Measurements from ENCODE around the gene PLSCR2. TPM values are rescaled to one million over a fixed set of nuclear protein-coding genes. Genes with fewer than 3 reads are reported as not detected.

Gene PLSCR2
- total and polyA plus RNA-seq, 10 of the 15 experiments (the other 5 are each of a cell fraction or from before 2014, with no cell fraction given): not detected

DNA sequence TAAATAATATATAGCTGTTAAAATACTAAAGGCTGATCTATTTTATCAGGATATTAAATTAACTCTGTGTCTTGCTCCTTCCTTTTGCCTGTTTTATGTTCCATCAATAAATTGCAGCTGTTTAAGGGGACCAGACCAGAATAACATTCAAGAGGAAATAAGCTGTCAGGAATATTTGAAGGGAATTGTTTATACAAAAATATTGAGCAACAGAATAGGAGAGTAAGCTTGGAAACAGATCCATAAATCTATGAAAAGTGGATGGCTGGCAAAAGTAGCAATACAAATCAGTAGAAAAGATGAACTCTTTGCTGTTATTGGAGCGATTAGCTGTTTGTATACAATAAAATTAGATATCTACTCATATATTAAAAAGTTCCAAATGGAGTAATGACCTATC, 36.2 kb upstream of the PLSCR2 start (continued):
- TF ChIP-seq, protein P1, sequence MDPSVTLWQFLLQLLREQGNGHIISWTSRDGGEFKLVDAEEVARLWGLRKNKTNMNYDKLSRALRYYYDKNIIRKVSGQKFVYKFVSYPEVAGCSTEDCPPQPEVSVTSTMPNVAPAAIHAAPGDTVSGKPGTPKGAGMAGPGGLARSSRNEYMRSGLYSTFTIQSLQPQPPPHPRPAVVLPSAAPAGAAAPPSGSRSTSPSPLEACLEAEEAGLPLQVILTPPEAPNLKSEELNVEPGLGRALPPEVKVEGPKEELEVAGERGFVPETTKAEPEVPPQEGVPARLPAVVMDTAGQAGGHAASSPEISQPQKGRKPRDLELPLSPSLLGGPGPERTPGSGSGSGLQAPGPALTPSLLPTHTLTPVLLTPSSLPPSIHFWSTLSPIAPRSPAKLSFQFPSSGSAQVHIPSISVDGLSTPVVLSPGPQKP (IDR thresholded peaks at IDR 0.05; ENCODE audit: low read depth, low read length): no peak

DNA sequence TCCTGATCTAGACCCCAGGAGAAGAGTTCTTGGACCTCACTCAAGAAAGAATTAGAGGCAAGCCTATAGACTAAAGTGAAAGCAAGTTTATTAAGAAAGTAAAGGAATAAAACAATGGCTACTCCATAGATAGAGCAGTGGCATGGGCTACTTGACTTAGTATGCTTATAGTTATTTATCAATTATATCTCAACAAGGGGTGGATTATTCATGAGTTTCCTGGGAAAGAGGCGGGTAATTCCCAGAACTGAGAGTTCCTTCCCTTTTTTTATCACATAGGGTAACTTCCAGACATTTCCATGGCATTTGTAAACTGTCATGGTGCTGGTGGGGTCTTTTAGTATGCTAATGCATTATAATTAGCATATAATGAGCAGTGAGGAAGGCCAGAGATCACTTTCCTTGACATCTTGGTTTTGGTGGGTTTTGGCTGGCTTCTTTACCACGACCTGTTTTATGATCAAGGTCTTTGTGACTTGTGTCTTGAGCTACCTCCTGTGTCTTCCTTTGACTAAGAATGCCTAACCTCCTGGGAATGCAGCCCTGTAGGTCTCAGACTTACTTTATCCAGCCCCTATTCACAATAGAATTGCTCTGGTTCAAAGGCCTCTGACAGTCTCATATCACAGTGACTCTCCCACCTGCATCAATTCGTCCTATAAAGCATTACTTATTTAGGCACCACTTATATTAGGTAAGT, 35.3 kb upstream of the PLSCR2 start:
- Histone ChIP-seq H3K27ac (ENCODE audit: control insufficient read depth, insufficient read depth) (no peak overlapping the region), H3K9me3 (replicated peaks; ENCODE audit: control insufficient read depth, insufficient read depth, low read length) (no peaks in the 10 kb centered on the region), H3K79me2 (ENCODE audit: control insufficient read depth, insufficient read depth, low read length) (no peaks in the 10 kb centered on the region), H3K4me1 (ENCODE audit: control insufficient read depth, insufficient read depth, low read length) (peaks cover 6% of the 10 kb centered on the region; the same call in 1 of the 2 replicates), H2AFZ (ENCODE audit: control insufficient read depth, low read depth, low read length) (no peak overlapping the region), H3K27me3 (replicated peaks in 1 of 2; ENCODE audit: control insufficient read depth in 2 of 2, insufficient read depth in 2 of 2, low read length in 1 of 2) (no peaks in the 10 kb centered on the region; a peak in 1 of 4 replicates), H3K4me2 (ENCODE audit: control insufficient read depth, insufficient read depth) (no peak overlapping the region), H3K4me3 (no peak overlapping the region), H3K9ac (ENCODE audit: control insufficient read depth, insufficient read depth, low read length) (no peak overlapping the region), H4K20me1 (ENCODE audit: control insufficient read depth, insufficient read depth) (no peaks in the 10 kb centered on the region), H3K36me3 (ENCODE audit: control insufficient read depth in 2 of 2, insufficient read depth in 2 of 2, low read length in 1 of 2) (no peaks in the 10 kb centered on the region)
- ChIA-PET RAD21 (ENCODE audit: unreplicated experiment) (interaction anchor here (1.5 kb wide), 1 partner anchor 37 kb away, joined by 4 read pairs; no protein-coding TSS in a partner anchor), CTCF (interaction anchor here (0.9 to 1.6 kb wide), 3 partner anchors 13 to 73 kb away, joined by 4 to 9 read pairs (median 5); no protein-coding TSS in a partner anchor), POLR2A (interaction anchor here (0.9 kb wide), 1 partner anchor 38 kb away, joined by 4 read pairs; no protein-coding TSS in a partner anchor), SMC1A (ENCODE audit: uncharacterized antibody, unreplicated experiment) (interaction anchor here (0.6 to 1.2 kb wide), 4 partner anchors 9 to 39 kb away, joined by 3 to 4 read pairs (median 4); no protein-coding TSS in a partner anchor)
- no peak for ATAC-seq
- DNase-seq (ENCODE audit: low read depth, low spot score): no peak
- in situ Hi-C loops (cut with MboI): no loop called here
- no peak for FAIRE-seq
- intact Hi-C loops (cut with micrococcal nuclease; ENCODE audit: unreplicated experiment): no loop called here
- 69% methylated on average over 3 of the region's 3 CpGs for WGBS (ENCODE audit: insufficient coverage, insufficient replicate concordance, low lambda C conversion rate, missing lambda C conversion rate)
- no TSS peak for BruUV-seq (replicated peaks)
- TF ChIP-seq GATAD2B (conservative IDR thresholded peaks at IDR 0.05; ENCODE audit: low read depth) (no peak), YBX1 (IDR thresholded peaks at IDR 0.05) (no peak), KDM1A (IDR thresholded peaks at IDR 0.05; ENCODE audit: borderline replicate concordance) (no peak), PML (IDR thresholded peaks at IDR 0.05; ENCODE audit: low read length) (no peak), BMI1 (IDR thresholded peaks at IDR 0.05; ENCODE audit: borderline replicate concordance) (no peak), BCL11A (IDR thresholded peaks at IDR 0.05; ENCODE audit: low read depth, low read length) (no peak), POLR2A (IDR thresholded peaks at IDR 0.05; ENCODE audit: low read depth, low read length) (no peak), PAX5 (IDR thresholded peaks at IDR 0.05; ENCODE audit: borderline replicate concordance, low read depth, low read length) (no peak), BRCA1 (IDR thresholded peaks at IDR 0.05; ENCODE audit: low read depth, low read length) (no peak), RELA (IDR thresholded peaks at IDR 0.05; ENCODE audit: borderline replicate concordance, partially characterized antibody) (no peak), ZNF622 (IDR thresholded peaks at IDR 0.05) (no peak), ASH2L (IDR thresholded peaks at IDR 0.05; ENCODE audit: borderline replicate concordance, low read depth) (no peak)
- TF ChIP-seq, protein P2, sequence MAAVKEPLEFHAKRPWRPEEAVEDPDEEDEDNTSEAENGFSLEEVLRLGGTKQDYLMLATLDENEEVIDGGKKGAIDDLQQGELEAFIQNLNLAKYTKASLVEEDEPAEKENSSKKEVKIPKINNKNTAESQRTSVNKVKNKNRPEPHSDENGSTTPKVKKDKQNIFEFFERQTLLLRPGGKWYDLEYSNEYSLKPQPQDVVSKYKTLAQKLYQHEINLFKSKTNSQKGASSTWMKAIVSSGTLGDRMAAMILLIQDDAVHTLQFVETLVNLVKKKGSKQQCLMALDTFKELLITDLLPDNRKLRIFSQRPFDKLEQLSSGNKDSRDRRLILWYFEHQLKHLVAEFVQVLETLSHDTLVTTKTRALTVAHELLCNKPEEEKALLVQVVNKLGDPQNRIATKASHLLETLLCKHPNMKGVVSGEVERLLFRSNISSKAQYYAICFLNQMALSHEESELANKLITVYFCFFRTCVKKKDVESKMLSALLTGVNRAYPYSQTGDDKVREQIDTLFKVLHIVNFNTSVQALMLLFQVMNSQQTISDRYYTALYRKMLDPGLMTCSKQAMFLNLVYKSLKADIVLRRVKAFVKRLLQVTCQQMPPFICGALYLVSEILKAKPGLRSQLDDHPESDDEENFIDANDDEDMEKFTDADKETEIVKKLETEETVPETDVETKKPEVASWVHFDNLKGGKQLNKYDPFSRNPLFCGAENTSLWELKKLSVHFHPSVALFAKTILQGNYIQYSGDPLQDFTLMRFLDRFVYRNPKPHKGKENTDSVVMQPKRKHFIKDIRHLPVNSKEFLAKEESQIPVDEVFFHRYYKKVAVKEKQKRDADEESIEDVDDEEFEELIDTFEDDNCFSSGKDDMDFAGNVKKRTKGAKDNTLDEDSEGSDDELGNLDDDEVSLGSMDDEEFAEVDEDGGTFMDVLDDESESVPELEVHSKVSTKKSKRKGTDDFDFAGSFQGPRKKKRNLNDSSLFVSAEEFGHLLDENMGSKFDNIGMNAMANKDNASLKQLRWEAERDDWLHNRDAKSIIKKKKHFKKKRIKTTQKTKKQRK (IDR thresholded peaks at IDR 0.05; ENCODE audit: low read depth, low read length): no peak
- TF ChIP-seq, protein P3, sequence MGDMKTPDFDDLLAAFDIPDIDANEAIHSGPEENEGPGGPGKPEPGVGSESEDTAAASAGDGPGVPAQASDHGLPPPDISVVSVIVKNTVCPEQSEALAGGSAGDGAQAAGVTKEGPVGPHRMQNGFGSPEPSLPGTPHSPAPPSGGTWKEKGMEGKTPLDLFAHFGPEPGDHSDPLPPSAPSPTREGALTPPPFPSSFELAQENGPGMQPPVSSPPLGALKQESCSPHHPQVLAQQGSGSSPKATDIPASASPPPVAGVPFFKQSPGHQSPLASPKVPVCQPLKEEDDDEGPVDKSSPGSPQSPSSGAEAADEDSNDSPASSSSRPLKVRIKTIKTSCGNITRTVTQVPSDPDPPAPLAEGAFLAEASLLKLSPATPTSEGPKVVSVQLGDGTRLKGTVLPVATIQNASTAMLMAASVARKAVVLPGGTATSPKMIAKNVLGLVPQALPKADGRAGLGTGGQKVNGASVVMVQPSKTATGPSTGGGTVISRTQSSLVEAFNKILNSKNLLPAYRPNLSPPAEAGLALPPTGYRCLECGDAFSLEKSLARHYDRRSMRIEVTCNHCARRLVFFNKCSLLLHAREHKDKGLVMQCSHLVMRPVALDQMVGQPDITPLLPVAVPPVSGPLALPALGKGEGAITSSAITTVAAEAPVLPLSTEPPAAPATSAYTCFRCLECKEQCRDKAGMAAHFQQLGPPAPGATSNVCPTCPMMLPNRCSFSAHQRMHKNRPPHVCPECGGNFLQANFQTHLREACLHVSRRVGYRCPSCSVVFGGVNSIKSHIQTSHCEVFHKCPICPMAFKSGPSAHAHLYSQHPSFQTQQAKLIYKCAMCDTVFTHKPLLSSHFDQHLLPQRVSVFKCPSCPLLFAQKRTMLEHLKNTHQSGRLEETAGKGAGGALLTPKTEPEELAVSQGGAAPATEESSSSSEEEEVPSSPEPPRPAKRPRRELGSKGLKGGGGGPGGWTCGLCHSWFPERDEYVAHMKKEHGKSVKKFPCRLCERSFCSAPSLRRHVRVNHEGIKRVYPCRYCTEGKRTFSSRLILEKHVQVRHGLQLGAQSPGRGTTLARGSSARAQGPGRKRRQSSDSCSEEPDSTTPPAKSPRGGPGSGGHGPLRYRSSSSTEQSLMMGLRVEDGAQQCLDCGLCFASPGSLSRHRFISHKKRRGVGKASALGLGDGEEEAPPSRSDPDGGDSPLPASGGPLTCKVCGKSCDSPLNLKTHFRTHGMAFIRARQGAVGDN (IDR thresholded peaks at IDR 0.05): no peak

All from GM12878 (cell line).